WTC11 (cell line): Measurements from ENCODE around the gene MMP24OS. TPM values are rescaled to one million over a fixed set of nuclear protein-coding genes. Genes with fewer than 3 reads are reported as not detected.

Experiments
- ATAC-seq: fragments of 200-7000 bp; cut with Tn5 transposase; 2 replicates; pipeline ENCODE4 v1.10.0; 2021; ENCODE audit warnings: mild to moderate bottlenecking, moderate library complexity
- CTCF ChIA-PET: fragments of 300-600 bp; sonication (Branson Sonifier 250); formaldehyde crosslinking; loops from one replicate; lab custom pipeline; 2021; ENCODE audit warnings: antibody characterized with exemption; lab: Charles Lee
- POLR2A ChIA-PET: fragments of 350-600 bp; sonication (Branson Sonifier 250); formaldehyde crosslinking; loops from one replicate; lab custom pipeline; 2021; ENCODE audit warnings: antibody characterized with exemption; lab: Charles Lee
- DNase-seq: peaks from one replicate; pipeline ENCODE4 v3.0.0; 2021; ENCODE audit warnings: low spot score
- H3K27ac Mint-ChIP-seq: 2 replicates; pipeline ENCODE4 v1.8.0; 2021; ENCODE audit warnings: mixed read lengths
- H3K27me3 Mint-ChIP-seq: 2 replicates; pipeline ENCODE4 v1.8.0; 2021; ENCODE audit warnings: low read depth, mild to moderate bottlenecking, moderate library complexity, mixed read lengths
- H3K36me3 Mint-ChIP-seq: 2 replicates; pipeline ENCODE4 v1.8.0; 2021; ENCODE audit warnings: mixed read lengths
- H3K4me1 Mint-ChIP-seq: 2 replicates; pipeline ENCODE4 v1.8.0; 2022; ENCODE audit warnings: mixed read lengths
- H3K4me3 Mint-ChIP-seq: 2 replicates; pipeline ENCODE4 v1.8.0; 2021; ENCODE audit warnings: mild to moderate bottlenecking, moderate library complexity, mixed read lengths
- H3K9me3 Mint-ChIP-seq: 2 replicates; pipeline ENCODE4 v1.8.0; 2021; ENCODE audit warnings: mixed read lengths
- AFF4 ChIP-seq: sonication (generic); formaldehyde crosslinking; IDR thresholded peaks from 2 replicates; pipeline ENCODE4 v1.8.1; 2023; ENCODE audit warnings: mild to moderate bottlenecking, missing genetic modification reagents, borderline replicate concordance
- ATF3 ChIP-seq: sonication (generic); formaldehyde crosslinking; conservative IDR thresholded peaks from 2 replicates; pipeline ENCODE4 v1.8.1; 2022; ENCODE audit warnings: mild to moderate bottlenecking, missing genetic modification reagents
- CREM ChIP-seq: sonication (generic); formaldehyde crosslinking; IDR thresholded peaks from 2 replicates; pipeline ENCODE4 v1.8.1; 2022; ENCODE audit warnings: mild to moderate bottlenecking, missing genetic modification reagents, moderate library complexity
- E2F1 ChIP-seq: sonication (generic); formaldehyde crosslinking; IDR thresholded peaks from 2 replicates; pipeline ENCODE4 v1.8.0; 2022; ENCODE audit warnings: mild to moderate bottlenecking, missing genetic modification reagents
- E2F4 ChIP-seq: sonication (generic); formaldehyde crosslinking; IDR thresholded peaks from 2 replicates; pipeline ENCODE4 v1.8.1; 2022; ENCODE audit warnings: low read depth, mild to moderate bottlenecking, moderate library complexity, missing genetic modification reagents, borderline replicate concordance
- EMX1 ChIP-seq: fragments of 250-450 bp; sonication (Bioruptor Pico); IDR thresholded peaks from 2 replicates; pipeline ENCODE4 v1.8.0; 2021; ENCODE audit warnings: mild to moderate bottlenecking
- ERG ChIP-seq: fragments of 250-450 bp; sonication (Bioruptor Pico); IDR thresholded peaks from 2 replicates; pipeline ENCODE4 v1.8.0; 2021; ENCODE audit warnings: mild to moderate bottlenecking
- FOXK1 ChIP-seq: sonication (generic); formaldehyde crosslinking; IDR thresholded peaks from 2 replicates; pipeline ENCODE4 v1.8.0; 2022; ENCODE audit warnings: mild to moderate bottlenecking, moderate library complexity, missing genetic modification reagents
- FOXP4 ChIP-seq: sonication (generic); formaldehyde crosslinking; IDR thresholded peaks from 2 replicates; pipeline ENCODE4 v1.8.0; 2022; ENCODE audit warnings: mild to moderate bottlenecking, missing genetic modification reagents
- GABPB1 ChIP-seq: sonication (generic); formaldehyde crosslinking; IDR thresholded peaks from 2 replicates; pipeline ENCODE4 v1.8.1; 2023; ENCODE audit warnings: mild to moderate bottlenecking, missing genetic modification reagents
- HMGA2 ChIP-seq: fragments of 250-450 bp; sonication (Bioruptor Pico); IDR thresholded peaks from 2 replicates; pipeline ENCODE4 v1.4.0; 2021; ENCODE audit warnings: mild to moderate bottlenecking, moderate library complexity
- JAZF1 ChIP-seq: fragments of 250-450 bp; sonication (Bioruptor Pico); IDR thresholded peaks from 2 replicates; pipeline ENCODE4 v1.9.0; 2021; ENCODE audit warnings: moderate library complexity, mild to moderate bottlenecking, inconsistent platforms
- KAT7 ChIP-seq: sonication (generic); formaldehyde crosslinking; IDR thresholded peaks from 2 replicates; pipeline ENCODE4 v1.8.1; 2023; ENCODE audit warnings: missing genetic modification reagents, mild to moderate bottlenecking, borderline replicate concordance
- MLX ChIP-seq: sonication (generic); formaldehyde crosslinking; IDR thresholded peaks from 2 replicates; pipeline ENCODE4 v1.8.1; 2023; ENCODE audit warnings: mild to moderate bottlenecking, missing genetic modification reagents, moderate library complexity
- NFATC4 ChIP-seq: fragments of 250-450 bp; sonication (Bioruptor Pico); IDR thresholded peaks from 2 replicates; pipeline ENCODE4 v1.9.0; 2021; ENCODE audit warnings: mild to moderate bottlenecking
- RELA ChIP-seq: sonication (generic); formaldehyde crosslinking; IDR thresholded peaks from 2 replicates; pipeline ENCODE4 v1.8.1; 2022; ENCODE audit warnings: missing genetic modification reagents, mild to moderate bottlenecking, borderline replicate concordance
- SOX15 ChIP-seq: fragments of 250-450 bp; sonication (Bioruptor Pico); IDR thresholded peaks from 2 replicates; pipeline ENCODE4 v1.9.0; 2021; ENCODE audit warnings: mild to moderate bottlenecking
- TCF7 ChIP-seq: sonication (generic); formaldehyde crosslinking; IDR thresholded peaks from 2 replicates; pipeline ENCODE4 v1.8.0; 2022; ENCODE audit warnings: mild to moderate bottlenecking, low read depth, missing genetic modification reagents, moderate library complexity
- TEAD1 ChIP-seq: sonication (generic); formaldehyde crosslinking; IDR thresholded peaks from 2 replicates; pipeline ENCODE4 v1.8.0; 2022; ENCODE audit warnings: mild to moderate bottlenecking, missing genetic modification reagents
- ZNF138 ChIP-seq: sonication (generic); formaldehyde crosslinking; conservative IDR thresholded peaks from 2 replicates; pipeline ENCODE4 v1.8.1; 2022; ENCODE audit warnings: mild to moderate bottlenecking, moderate library complexity, missing genetic modification reagents
- ZNF263 ChIP-seq: sonication (generic); formaldehyde crosslinking; IDR thresholded peaks from 2 replicates; pipeline ENCODE4 v1.8.1; 2022; ENCODE audit warnings: low read depth, mild to moderate bottlenecking, moderate library complexity, missing genetic modification reagents
- ZNF423 ChIP-seq: fragments of 250-450 bp; sonication (Bioruptor Pico); IDR thresholded peaks from 2 replicates; pipeline ENCODE4 v2.1.2; 2022; ENCODE audit warnings: mild to moderate bottlenecking, moderate library complexity
- total RNA-seq: library from RNA; stranded (reverse); gene quantifications from 3 replicates; pipeline ENCODE4 v1.2.3, GENCODE V29; 2021

Gene MMP24OS
- total RNA-seq, 1 experiment from 2014 or later, result 50.6 TPM

GRCh38 chr20:35277127-35277526, 795 bp downstream of the MMP24OS start:
- H3K27ac Mint-ChIP-seq, result peak overlapping the region; percentile 97
- CTCF ChIA-PET, result interaction anchor here (1.1 to 2.4 kb wide), 5 partner anchors 30 to 401 kb away, joined by 4 to 27 read pairs (median 6); partner anchors contain the start of genes ACSS2 and EDEM2
- H3K4me1 Mint-ChIP-seq, result peaks cover 25% of the 10 kb centered on the region
- ATAC-seq, result peak; percentile 6
- TF ChIP-seq ZNF263, result no peak
- no peak for TF ChIP-seq CREM (CRISPR knock-in tag)
- no peak for TF ChIP-seq E2F1 (CRISPR knock-in tag)
- TF ChIP-seq RELA, result no peak
- H3K9me3 Mint-ChIP-seq, result no peaks in the 10 kb centered on the region
- peaks cover 32% of the 10 kb centered on the region for H3K36me3 Mint-ChIP-seq
- POLR2A ChIA-PET, result interaction anchor here (1.2 to 2.0 kb wide), 2 partner anchors 13 to 130 kb away, joined by 4 to 11 read pairs; partner anchors contain the start of gene EDEM2
- DNase-seq, result no peak
- H3K4me3 Mint-ChIP-seq, result peak overlapping the region; percentile 96
- no peaks in the 10 kb centered on the region for H3K27me3 Mint-ChIP-seq

GRCh38 chr20:35276408-35276807, 1.5 kb downstream of the MMP24OS start:
- POLR2A ChIA-PET, result interaction anchor here (2.0 kb wide), 1 partner anchor 129 kb away, joined by 4 read pairs; the partner anchor contains the start of gene EDEM2
- no peaks in the 10 kb centered on the region for H3K9me3 Mint-ChIP-seq
- CTCF ChIA-PET, result interaction anchor here (2.4 kb wide), 1 partner anchor 130 kb away, joined by 27 read pairs; the partner anchor contains the start of gene EDEM2
- peak overlapping the region; percentile 96 for H3K4me3 Mint-ChIP-seq
- peak overlapping the region; percentile 60; the same call in 1 of the 2 replicates for H3K27ac Mint-ChIP-seq
- H3K36me3 Mint-ChIP-seq, result peaks cover 27% of the 10 kb centered on the region
- H3K4me1 Mint-ChIP-seq, result peaks cover 25% of the 10 kb centered on the region
- ATAC-seq (no peak), DNase-seq (no peak)
- TF ChIP-seq FOXK1 (no peak), GABPB1 (CRISPR knock-in tag) (no peak), ZNF263 (no peak), JAZF1 (CRISPR knock-in tag) (no peak), TCF7 (CRISPR knock-in tag) (no peak), KAT7 (CRISPR knock-in tag) (no peak), ZNF423 (CRISPR knock-in tag) (no peak), ATF3 (no peak), FOXP4 (CRISPR knock-in tag) (no peak), HMGA2 (no peak), AFF4 (CRISPR knock-in tag) (no peak), E2F4 (CRISPR knock-in tag) (no peak), TEAD1 (CRISPR knock-in tag) (no peak), ERG (CRISPR knock-in tag) (no peak), NFATC4 (no peak), SOX15 (CRISPR knock-in tag) (no peak), ZNF138 (no peak), MLX (CRISPR knock-in tag) (no peak), EMX1 (CRISPR knock-in tag) (no peak)
- no peaks in the 10 kb centered on the region for H3K27me3 Mint-ChIP-seq
